GM12878 (cell line): ENCODE measurements around the gene HOXB2. TPM values are rescaled to one million over a fixed set of nuclear protein-coding genes. Genes with fewer than 3 reads are reported as not detected.

Experiments used
- ATAC-seq: fragments of 200-7000 bp; cut with Tn5 transposase; 3 replicates; pipeline ENCODE4 v1.9.1; 2020; ENCODE audit warnings: mild to moderate bottlenecking, moderate library complexity
- BruUV-seq: library from RNA; stranded (reverse); fragments of 400-500 nt; replicated peaks from 2 replicates; lab custom pipeline; 2021; lab: Mats Ljungman, UMichigan
- CTCF ChIA-PET: fragments of 300-600 bp; sonication (Branson Sonifier 250); formaldehyde crosslinking; extraction: SDS; loops from one replicate; lab custom pipeline; 2021; ENCODE audit warnings: inconsistent platforms; lab: Yijun Ruan, JAX
- POLR2A ChIA-PET: fragments of 350-600 bp; formaldehyde crosslinking; extraction: SDS; loops from one replicate; lab custom pipeline; 2021; ENCODE audit warnings: inconsistent platforms; lab: Charles Lee
- RAD21 ChIA-PET: fragments of 300-600 bp; sonication (Branson Sonifier 250); formaldehyde crosslinking; loops from one replicate; lab custom pipeline; 2023; ENCODE audit warnings: antibody characterized with exemption; ENCODE audit not compliant: unreplicated experiment; lab: Charles Lee
- SMC1A ChIA-PET: fragments of 300-600 bp; sonication (Branson Sonifier 250); formaldehyde crosslinking; loops from one replicate; lab custom pipeline; 2023; ENCODE audit not compliant: unreplicated experiment, uncharacterized antibody; lab: Charles Lee
- DNase-seq: peaks from one replicate; pipeline ENCODE4 v3.0.0-alpha.2; 2011; ENCODE audit warnings: low read depth, low spot score
- FAIRE-seq: peaks from 3 replicates; lab custom pipeline; 2011; peaks lifted over from hg19 to GRCh38; lab: Jason Lieb, UNC
- H2AFZ ChIP-seq: 2 replicates; pipeline ENCODE4 v1.6.0; 2011; ENCODE audit warnings: low read depth, low read length, control low read depth; ENCODE audit not compliant: control insufficient read depth
- H3K27ac ChIP-seq: 2 replicates; pipeline ENCODE4 v1.5.1; 2011; ENCODE audit warnings: control low read depth; ENCODE audit not compliant: control insufficient read depth, insufficient read depth
- H3K27me3 ChIP-seq, 2 experiments: replicated peaks in 1 of 2; 2 replicates each; pipeline versions ENCODE4 v1.6.0 to v1.6.1; 2011; ENCODE audit warnings: low read length in 1 of 2; ENCODE audit not compliant: control insufficient read depth in 2 of 2, insufficient read depth in 2 of 2
- H3K36me3 ChIP-seq, 2 experiments: 2 replicates each; pipeline ENCODE4 v1.5.1; 2011; ENCODE audit warnings: low read length in 1 of 2; ENCODE audit not compliant: control insufficient read depth in 2 of 2, insufficient read depth in 2 of 2
- H3K4me1 ChIP-seq: 2 replicates; pipeline ENCODE4 v1.6.1; 2011; ENCODE audit warnings: mild to moderate bottlenecking, low read length, moderate library complexity, mixed read lengths; ENCODE audit not compliant: control insufficient read depth, insufficient read depth
- H3K4me2 ChIP-seq: 2 replicates; pipeline ENCODE4 v1.6.0; 2011; ENCODE audit warnings: control low read depth; ENCODE audit not compliant: control insufficient read depth, insufficient read depth
- H3K4me3 ChIP-seq: fragments of 200-600 bp; sonication (generic); 2 replicates; pipeline ENCODE4 v1.5.1; 2016
- H3K79me2 ChIP-seq: 2 replicates; pipeline ENCODE4 v1.6.0; 2011; ENCODE audit warnings: low read length; ENCODE audit not compliant: control insufficient read depth, insufficient read depth
- H3K9ac ChIP-seq: 2 replicates; pipeline ENCODE4 v1.8.0; 2011; ENCODE audit warnings: low read length, control low read depth, mixed read lengths; ENCODE audit not compliant: control insufficient read depth, insufficient read depth
- H3K9me3 ChIP-seq: replicated peaks from 3 replicates; pipeline ENCODE4 v1.5.1; 2011; ENCODE audit warnings: mild to moderate bottlenecking, low read length; ENCODE audit not compliant: control insufficient read depth, insufficient read depth
- H4K20me1 ChIP-seq: 2 replicates; pipeline ENCODE4 v1.6.0; 2011; ENCODE audit not compliant: control insufficient read depth, insufficient read depth
- EGR1 ChIP-seq, 2 experiments: IDR thresholded peaks; 1 replicate in 1 of 2; 2 replicates in 1 of 2; pipeline ENCODE4 v1.6.1; 2011 to 2012; ENCODE audit warnings: low read depth in 2 of 2, low read length in 2 of 2, borderline replicate concordance in 1 of 2, mild to moderate bottlenecking in 1 of 2, moderate library complexity in 1 of 2
- MEF2A ChIP-seq: IDR thresholded peaks from 2 replicates; pipeline ENCODE4 v1.6.1; 2011; ENCODE audit warnings: low read depth, mild to moderate bottlenecking, low read length, moderate library complexity; ENCODE audit not compliant: insufficient read depth
- ZSCAN29 ChIP-seq: fragments of 450-650 bp; IDR thresholded peaks from 2 replicates; pipeline ENCODE4 v1.6.1; 2017; ENCODE audit warnings: mild to moderate bottlenecking, moderate library complexity
- WGBS: methylation state at CpG from one replicate; pipeline ENCODE4 v1.1.6; 2016; ENCODE audit warnings: low lambda C conversion rate; ENCODE audit not compliant: insufficient replicate concordance, insufficient coverage; ENCODE audit errors: missing lambda C conversion rate; 5-methylcytosine and 5-hydroxymethylcytosine counted together
- in situ Hi-C: fragments of 300-500 bp; cut with MboI; formaldehyde crosslinking; loops from 9 replicates; pipeline ENCODE4 v1.14.3; 2018; ENCODE audit warnings: mixed read lengths
- intact Hi-C: fragments of 100-400 bp; cut with micrococcal nuclease; formaldehyde crosslinking; loops from one replicate; pipeline ENCODE4 v1.14.2; 2022; ENCODE audit not compliant: unreplicated experiment
- polyA plus RNA-seq, 11 experiments: library from polyadenylated mRNA; depleted of rRNA in 4 of 11; unstranded in 6 of 11; stranded (reverse) in 5 of 11; fragments of >200 nt; fragmentation: Nextera tagmentation in 4 of 11; fragmentation: Illumina TruSeq in 1 of 11; extraction: Ambion mirVana in 4 of 11; extraction: Trizol in 1 of 11; gene quantifications; 1 replicate in 1 of 11; 2 replicates in 10 of 11; pipeline versions ENCODE4 v1.2.1 to v1.2.3, GENCODE V29; 2011 to 2016; ENCODE audit warnings: inconsistent platforms in 2 of 11, missing spikeins in 2 of 11, low read depth in 1 of 11
- total RNA-seq, 4 experiments: library from RNA; depleted of rRNA in 3 of 4; stranded (reverse); fragments of >200 nt in 3 of 4; fragmentation: Illumina TruSeq in 1 of 4; extraction: Trizol in 1 of 4; gene quantifications; 2 replicates each; pipeline versions ENCODE4 v1.2.1 to v1.2.3, GENCODE V29; 2013 to 2021
- TF ChIP-seq, protein P1 (sequence below): IDR thresholded peaks from 2 replicates; pipeline ENCODE4 v1.6.1; 2011; ENCODE audit warnings: mild to moderate bottlenecking, low read depth, low read length, moderate library complexity; ENCODE audit not compliant: insufficient replicate concordance

Gene HOXB2
- total and polyA plus RNA-seq, 10 of the 15 experiments (the other 5 are each of a cell fraction or from before 2014, with no cell fraction given) = 0.16 to 8.8 (median 2.3) TPM

- POLR2A ChIA-PET = interaction anchor here (0.9 kb wide), 1 partner anchor 69 kb away, joined by 3 read pairs; no protein-coding TSS in a partner anchor
- Histone ChIP-seq H2AFZ (no peak overlapping the region), H4K20me1 (no peaks in the 10 kb centered on the region), H3K27me3 (no peaks in the 10 kb centered on the region)
- 57% methylated on average over 8 of the region's 8 CpGs for WGBS
- TF ChIP-seq MEF2A (no peak), ZSCAN29 (no peak), EGR1 (IDR thresholded peaks at IDR 0.05; ENCODE audit: borderline replicate concordance in 1 of 2, low read depth in 2 of 2, low read length in 2 of 2) (no peak)
- TF ChIP-seq, protein P1, sequence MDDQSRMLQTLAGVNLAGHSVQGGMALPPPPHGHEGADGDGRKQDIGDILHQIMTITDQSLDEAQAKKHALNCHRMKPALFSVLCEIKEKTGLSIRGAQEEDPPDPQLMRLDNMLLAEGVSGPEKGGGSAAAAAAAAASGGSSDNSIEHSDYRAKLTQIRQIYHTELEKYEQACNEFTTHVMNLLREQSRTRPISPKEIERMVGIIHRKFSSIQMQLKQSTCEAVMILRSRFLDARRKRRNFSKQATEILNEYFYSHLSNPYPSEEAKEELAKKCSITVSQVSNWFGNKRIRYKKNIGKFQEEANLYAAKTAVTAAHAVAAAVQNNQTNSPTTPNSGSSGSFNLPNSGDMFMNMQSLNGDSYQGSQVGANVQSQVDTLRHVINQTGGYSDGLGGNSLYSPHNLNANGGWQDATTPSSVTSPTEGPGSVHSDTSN = no peak
- TF ChIP-seq, all 136 proteins: peak for 0
- no TSS peak for BruUV-seq
- RAD21 ChIA-PET = interaction anchor here (1.0 kb wide), 2 partner anchors 27 to 61 kb away, joined by 3 read pairs; no protein-coding TSS in a partner anchor
- Histone ChIP-seq H3K9ac (no peak overlapping the region), H3K4me1 (peaks cover 13% of the 10 kb centered on the region), H3K36me3 (no peaks in the 10 kb centered on the region), H3K9me3 (no peaks in the 10 kb centered on the region), H3K27ac (no peak overlapping the region), H3K4me3 (no peak overlapping the region), H3K79me2 (peaks cover 7% of the 10 kb centered on the region), H3K4me2 (no peak overlapping the region)
- CTCF ChIA-PET = interaction anchor here (0.5 kb wide), 1 partner anchor 489 kb away, joined by 3 read pairs; no protein-coding TSS in a partner anchor
- DNase-seq = no peak
- intact Hi-C loops (no loop called here), in situ Hi-C loops (no loop called here)
- no peak for ATAC-seq
- FAIRE-seq = no peak
- SMC1A ChIA-PET = interaction anchor here (1.0 to 1.3 kb wide), 6 partner anchors 9 to 140 kb away, joined by 3 to 7 read pairs (median 4); no protein-coding TSS in a partner anchor
These were observed 29.7 kb upstream of the HOXB2 start for GRCh38 chr17:48574505-48575065.
